Vagina (tissue), 2 donors: ENCODE measurements around the gene SART3. TPM values are rescaled to one million over a fixed set of nuclear protein-coding genes. Genes with fewer than 3 reads are reported as not detected.

Experiments
- DNase-seq, 2 donors: peaks; one replicate each; pipeline ENCODE4 v3.0.0-alpha.2; 2017; ENCODE audit errors: extremely low spot score in 2 of 2
- H3K27ac ChIP-seq: fragments of 200-600 bp; sonication (generic); one replicate; pipeline ENCODE4 v1.5.1; 2019
- H3K27me3 ChIP-seq: fragments of 200-600 bp; sonication (generic); one replicate; pipeline ENCODE4 v1.5.1; 2019
- H3K36me3 ChIP-seq, 2 donors: fragments of 200-600 bp; sonication (generic); one replicate each; pipeline ENCODE4 v1.5.1; 2017 to 2019
- H3K4me1 ChIP-seq: fragments of 200-600 bp; sonication (generic); one replicate; pipeline ENCODE4 v1.5.1; 2019
- H3K4me3 ChIP-seq, 2 donors: fragments of 200-600 bp; sonication (generic); 1 replicate in 1 of 2; 2 replicates in 1 of 2; pipeline ENCODE4 v1.5.1; 2016 to 2019
- H3K9me3 ChIP-seq: fragments of 200-600 bp; sonication (generic); one replicate; pipeline ENCODE4 v1.5.1; 2019
- CTCF ChIP-seq, 3 experiments: fragments of 450-650 bp in 2 of 3; fragments of 200-600 bp in 1 of 3; sonication (generic) in 1 of 3; IDR thresholded peaks; one replicate each; pipeline ENCODE4 v1.5.1; 2017 to 2019; ENCODE audit warnings: antibody characterized with exemption in 3 of 3, mild to moderate bottlenecking in 2 of 3, moderate library complexity in 2 of 3
- POLR2A ChIP-seq, 2 donors: fragments of 450-650 bp; IDR thresholded peaks; one replicate each; pipeline ENCODE4 v1.6.1; 2017; ENCODE audit warnings: antibody characterized with exemption in 2 of 2, mild to moderate bottlenecking in 2 of 2, moderate library complexity in 2 of 2
- POLR2AphosphoS5 ChIP-seq, 2 donors: sonication (generic); formaldehyde crosslinking; IDR thresholded peaks; one replicate each; pipeline ENCODE4 v1.9.0; 2017; ENCODE audit warnings: antibody characterized with exemption in 2 of 2, mild to moderate bottlenecking in 2 of 2, low read depth in 1 of 2; ENCODE audit not compliant: insufficient read depth in 1 of 2
- intact Hi-C: fragments of 100-400 bp; cut with DNase I; formaldehyde crosslinking; loops from one replicate; pipeline ENCODE4 v1.15.1; 2023
- total RNA-seq: library from RNA; depleted of rRNA; stranded (reverse); fragments of >200 nt; gene quantifications from one replicate; pipeline ENCODE4 v1.2.3, GENCODE V29; 2016

Gene SART3
- total RNA-seq, 1 donor from 2014 or later: 44.2 TPM

GRCh38 chr12:108607981-108608600 is 47.1 kb upstream of the SART3 start:
- no peak for DNase-seq
- Histone ChIP-seq H3K36me3 (no peaks in the 10 kb centered on the region), H3K27ac (no peak overlapping the region), H3K27me3 (no peaks in the 10 kb centered on the region), H3K9me3 (no peaks in the 10 kb centered on the region), H3K4me3 (no peak overlapping the region), H3K4me1 (no peaks in the 10 kb centered on the region)
- intact Hi-C loops: no loop called here
- no peak for TF ChIP-seq POLR2A (IDR thresholded peaks at IDR 0.05)
- TF ChIP-seq CTCF (IDR thresholded peaks at IDR 0.05): no peak
- TF ChIP-seq POLR2AphosphoS5 (IDR thresholded peaks at IDR 0.05; ENCODE audit: insufficient read depth in 1 of 2, low read depth in 1 of 2): no peak

- no peaks in the 10 kb centered on the region for H3K27me3 ChIP-seq
- intact Hi-C loops: no loop called here
- no peak for DNase-seq
- no peak overlapping the region for H3K4me3 ChIP-seq
- no peaks in the 10 kb centered on the region for H3K4me1 ChIP-seq
- no peaks in the 10 kb centered on the region for H3K9me3 ChIP-seq
- no peak for TF ChIP-seq POLR2AphosphoS5 (IDR thresholded peaks at IDR 0.05; ENCODE audit: insufficient read depth in 1 of 2, low read depth in 1 of 2)
- no peak for TF ChIP-seq CTCF (IDR thresholded peaks at IDR 0.05)
- no peak for TF ChIP-seq POLR2A (IDR thresholded peaks at IDR 0.05)
- H3K27ac ChIP-seq: no peak overlapping the region
- no peaks in the 10 kb centered on the region for H3K36me3 ChIP-seq
Observed at GRCh38 chr12:108606492-108606891, 45.5 kb upstream of the SART3 start.

GRCh38 chr12:108605690-108606406 is 44.9 kb upstream of the SART3 start:
- H3K27me3 ChIP-seq: no peaks in the 10 kb centered on the region
- no peaks in the 10 kb centered on the region for H3K36me3 ChIP-seq
- TF ChIP-seq POLR2AphosphoS5 (IDR thresholded peaks at IDR 0.05; ENCODE audit: insufficient read depth in 1 of 2, low read depth in 1 of 2) (no peak), CTCF (IDR thresholded peaks at IDR 0.05) (no peak), POLR2A (IDR thresholded peaks at IDR 0.05) (no peak)
- intact Hi-C loops: no loop called here
- DNase-seq: no peak
- H3K9me3 ChIP-seq: no peaks in the 10 kb centered on the region
- H3K27ac ChIP-seq: no peak overlapping the region
- H3K4me1 ChIP-seq: no peaks in the 10 kb centered on the region
- H3K4me3 ChIP-seq: no peak overlapping the region

- TF ChIP-seq POLR2AphosphoS5 (IDR thresholded peaks at IDR 0.05; ENCODE audit: insufficient read depth in 1 of 2, low read depth in 1 of 2): no peak
- Histone ChIP-seq H3K27me3 (no peaks in the 10 kb centered on the region), H3K9me3 (no peaks in the 10 kb centered on the region), H3K36me3 (no peaks in the 10 kb centered on the region), H3K27ac (no peak overlapping the region), H3K4me3 (no peak overlapping the region), H3K4me1 (no peaks in the 10 kb centered on the region)
- intact Hi-C loops: no loop called here
- no peak for DNase-seq
Observed at GRCh38 chr12:108605000-108605689, 44.2 kb upstream of the SART3 start.

GRCh38 chr12:108604208-108604941 is 43.4 kb upstream of the SART3 start:
- H3K27me3 ChIP-seq: no peaks in the 10 kb centered on the region
- intact Hi-C loops: no loop called here
- no peak overlapping the region for H3K4me3 ChIP-seq
- H3K27ac ChIP-seq: no peak overlapping the region
- no peaks in the 10 kb centered on the region for H3K9me3 ChIP-seq
- DNase-seq: no peak
- H3K36me3 ChIP-seq: no peaks in the 10 kb centered on the region
- H3K4me1 ChIP-seq: no peaks in the 10 kb centered on the region
- TF ChIP-seq POLR2AphosphoS5 (IDR thresholded peaks at IDR 0.05; ENCODE audit: insufficient read depth in 1 of 2, low read depth in 1 of 2) (no peak), CTCF (IDR thresholded peaks at IDR 0.05) (no peak), POLR2A (IDR thresholded peaks at IDR 0.05) (no peak)
